ENCODE measurements around the gene ZNF319.
"Not testable (repeated sequence)": the region's sequence is repeated elsewhere in the genome, so short reads cannot be mapped to it uniquely, and the experiment has no call there.

Gene ZNF319

DNA sequence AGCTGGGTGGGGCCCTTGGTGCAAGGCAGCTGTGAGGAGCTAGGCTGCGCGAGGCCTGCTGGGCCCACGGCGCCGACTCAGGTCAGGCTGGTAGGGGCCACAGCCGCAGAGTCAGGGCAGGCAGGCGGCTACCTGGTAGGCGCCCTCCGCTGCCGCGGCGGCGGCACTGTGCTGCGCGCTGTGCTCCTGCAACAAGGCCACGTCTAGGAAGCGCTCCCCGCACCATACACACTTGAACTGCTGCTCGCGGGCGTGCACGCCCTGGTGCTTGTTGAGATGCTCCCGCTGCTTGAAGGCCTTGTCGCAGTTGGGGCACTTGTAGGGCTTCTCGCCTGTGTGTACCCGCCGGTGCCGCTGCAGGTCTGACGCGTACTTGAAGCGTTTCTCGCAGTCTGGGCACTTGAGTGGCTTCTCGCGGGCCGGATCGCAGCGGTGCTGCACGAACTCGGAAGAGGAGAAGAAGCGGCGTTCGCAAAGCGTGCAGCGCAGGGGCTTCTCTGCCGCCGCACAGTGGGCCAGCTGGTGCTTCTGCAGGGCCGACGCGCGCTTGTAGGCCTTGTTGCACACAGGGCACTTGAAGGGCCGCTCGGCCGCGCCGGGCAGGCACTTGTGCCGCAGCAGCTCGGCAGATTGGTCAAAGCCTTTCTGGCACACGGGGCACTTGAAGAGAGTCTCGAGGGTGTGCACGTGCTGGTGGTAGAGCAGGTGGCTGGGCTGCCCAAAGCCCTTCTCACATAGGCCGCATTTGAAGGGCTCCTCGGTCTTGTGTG lies 3.9 kb downstream of the ZNF319 start:
- DNase-seq: no peak

DNA sequence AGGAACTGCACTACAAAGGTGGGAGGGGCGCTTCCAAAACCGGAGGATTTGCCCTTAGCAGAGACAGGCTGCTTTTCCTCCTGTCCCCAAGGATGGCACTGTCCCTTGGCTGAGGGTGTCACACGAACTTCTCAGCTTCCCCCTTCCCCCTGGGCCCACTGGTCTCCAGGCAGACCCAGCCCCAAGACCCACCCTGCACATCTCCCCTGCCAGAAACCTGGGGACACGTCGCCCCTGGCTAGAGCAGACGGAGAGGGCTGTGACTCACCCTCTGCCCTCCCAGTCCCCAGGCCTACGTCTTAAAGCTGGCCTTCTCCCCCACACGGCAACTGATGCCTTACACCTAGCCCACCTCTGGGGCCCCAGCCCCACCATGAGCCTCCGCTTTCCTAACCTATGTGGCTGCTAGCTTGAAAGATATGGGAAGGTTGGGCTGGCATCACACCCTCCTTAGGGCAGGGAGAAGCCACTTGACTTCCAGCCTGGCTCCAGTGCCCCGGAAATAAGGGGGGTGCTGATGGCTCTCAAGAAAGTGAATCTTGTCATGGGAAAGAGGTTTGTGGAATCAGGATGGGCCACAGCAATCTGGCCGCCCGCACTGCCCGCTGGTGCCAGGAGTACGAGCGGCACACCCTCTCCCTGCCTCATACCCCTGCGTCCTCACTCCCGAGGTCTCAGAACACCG lies 4.6 kb downstream of the ZNF319 start:
- no peak for DNase-seq

DNA sequence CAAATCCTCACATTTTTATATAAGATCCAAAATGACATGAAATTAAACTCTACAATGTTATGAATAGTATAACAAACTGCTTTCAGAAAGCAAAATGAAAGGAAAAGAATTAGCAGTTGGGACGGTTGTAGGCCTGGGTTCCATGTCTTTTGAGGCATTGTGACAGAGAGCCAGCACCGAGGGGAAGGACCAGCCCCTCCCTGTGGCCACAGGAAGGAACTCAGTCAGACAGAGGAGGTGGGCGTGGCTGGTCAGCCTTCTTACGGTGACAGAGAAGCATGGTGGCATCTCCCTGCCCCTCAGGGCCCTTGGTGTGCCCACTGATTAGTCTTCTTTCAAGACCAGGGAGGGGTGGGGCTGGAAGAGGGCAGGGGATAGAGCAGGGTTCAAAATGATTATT lies 5.7 kb downstream of the ZNF319 start:
- DNase-seq: no peak

GRCh38 chr16:57994361-57994760 lies 6.1 kb downstream of the ZNF319 start:
- no peak for DNase-seq

DNA sequence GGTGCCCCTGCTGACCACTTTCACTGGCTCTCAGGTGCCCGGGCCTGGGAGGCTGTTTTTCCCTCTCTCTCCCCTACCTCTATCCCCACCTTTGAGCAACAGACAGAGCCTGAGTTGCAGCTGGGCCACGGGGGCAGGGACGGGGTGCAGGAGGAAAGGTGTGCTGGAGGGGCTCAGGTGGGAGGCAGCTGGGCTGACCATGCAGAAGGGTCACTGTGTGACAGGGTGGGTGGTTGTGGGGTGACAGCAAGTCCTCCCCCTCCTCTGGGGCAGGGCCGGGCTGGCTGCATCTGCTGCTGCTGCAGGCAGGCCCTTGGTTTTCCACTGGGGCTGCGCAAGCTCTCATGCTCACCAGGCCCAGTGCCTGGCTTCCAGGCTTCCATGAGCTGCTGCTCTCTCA lies 6.6 kb downstream of the ZNF319 start:
- DNase-seq: no peak

DNA sequence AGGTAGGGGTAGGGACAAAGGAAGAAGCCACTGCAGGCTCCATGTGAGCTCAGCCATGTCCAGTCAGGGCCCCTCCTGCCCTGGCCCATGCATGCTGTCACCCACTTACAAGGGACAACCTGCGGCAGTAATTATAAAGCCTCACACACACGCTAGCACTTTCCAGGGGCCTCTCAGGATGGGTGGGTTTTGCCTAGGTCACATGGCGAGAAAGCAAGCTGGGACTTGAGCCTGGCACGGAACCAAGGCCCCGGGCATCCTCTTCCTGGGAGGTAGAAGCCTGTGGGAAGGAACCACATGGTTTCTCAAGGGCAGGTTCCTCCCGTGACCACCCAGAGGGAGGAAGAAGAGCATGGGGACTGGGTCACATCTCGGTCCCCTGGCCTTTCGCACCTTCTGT lies 7.0 kb downstream of the ZNF319 start:
- DNase-seq: no peak

DNA sequence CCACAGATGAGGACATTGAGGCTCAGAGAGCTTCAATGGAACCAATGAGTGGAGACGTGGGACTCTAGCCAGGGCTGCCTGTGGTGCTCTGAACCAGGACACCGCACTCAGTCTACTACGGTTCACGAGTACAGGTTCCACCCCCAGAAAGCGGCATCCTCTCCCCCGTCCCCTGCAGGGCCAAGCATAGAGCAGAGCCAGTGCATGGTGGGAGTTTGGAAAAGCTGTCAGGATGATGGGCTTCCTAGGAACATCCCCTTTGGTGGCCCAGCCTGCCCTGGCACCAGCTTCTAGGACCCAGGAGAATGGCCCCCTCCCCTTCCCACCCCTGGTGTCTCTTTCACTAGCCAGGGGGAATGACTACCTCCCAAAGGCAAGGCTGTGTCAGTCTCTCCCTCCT lies 8.4 kb downstream of the ZNF319 start:
- no peak for DNase-seq

- DNase-seq: no peak
These were observed 8.9 kb downstream of the ZNF319 start for GRCh38 chr16:57991551-57992059.

DNA sequence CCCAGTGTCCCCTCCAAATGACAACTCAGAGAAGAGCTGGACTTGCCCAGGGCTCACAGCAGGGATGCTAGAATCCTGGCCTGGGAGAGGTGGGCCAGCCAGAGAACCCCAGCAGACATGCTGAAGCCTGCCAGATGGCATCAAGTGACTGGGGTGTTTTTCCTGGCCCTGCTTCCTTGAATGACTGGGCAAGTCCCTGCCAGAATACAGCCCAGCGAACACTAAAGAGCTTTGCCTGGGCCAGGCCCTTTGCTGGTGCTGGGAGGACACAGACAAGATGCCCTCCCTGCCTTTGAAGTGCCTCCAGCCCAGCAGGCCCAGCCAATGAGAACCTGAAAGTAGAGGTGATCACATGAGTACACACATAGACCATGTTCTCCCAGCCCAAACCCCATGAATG lies 11.5 kb downstream of the ZNF319 start:
- no peak for DNase-seq

DNA sequence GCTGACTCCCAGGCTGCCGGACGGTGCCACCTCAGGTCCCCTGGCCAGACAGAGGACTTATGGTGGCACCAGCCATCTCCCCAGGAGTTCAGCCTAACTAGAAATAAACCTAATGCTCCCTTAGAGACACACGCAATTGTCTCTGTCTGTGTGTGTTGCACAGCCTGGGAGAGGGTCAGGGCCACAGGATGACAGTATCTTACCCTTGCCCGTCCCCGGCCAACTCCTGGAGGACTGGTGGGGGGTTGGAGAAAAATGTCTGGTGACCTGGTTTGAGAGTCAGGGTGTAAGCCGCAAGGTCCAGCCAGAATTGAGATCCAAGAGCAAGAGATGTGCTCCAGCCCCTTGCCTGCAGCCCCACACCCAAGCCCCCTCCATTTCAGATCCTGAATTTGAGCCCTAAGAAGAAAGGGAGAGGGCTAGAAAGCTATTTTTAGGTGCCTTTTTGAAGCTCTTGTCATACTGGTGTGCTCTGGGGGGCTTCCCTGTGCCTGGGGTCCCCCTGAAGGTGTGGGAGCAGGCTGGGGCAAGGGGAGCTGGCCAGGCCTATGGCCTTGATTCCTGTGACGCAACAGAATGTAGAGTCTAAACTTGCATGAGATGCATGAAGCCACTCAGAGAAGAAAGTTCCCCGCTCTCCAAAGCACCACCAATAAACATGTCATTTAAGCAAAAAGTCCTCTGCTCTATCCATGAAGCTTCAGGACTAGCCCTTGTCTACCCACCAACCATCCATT lies 12.9 kb downstream of the ZNF319 start:
- no peak for DNase-seq

GRCh38 chr16:57986196-57986595 lies 14.3 kb downstream of the ZNF319 start:
- no peak for DNase-seq

GRCh38 chr16:57985204-57986181 lies 15.0 kb downstream of the ZNF319 start:
- DNase-seq: no peak

DNA sequence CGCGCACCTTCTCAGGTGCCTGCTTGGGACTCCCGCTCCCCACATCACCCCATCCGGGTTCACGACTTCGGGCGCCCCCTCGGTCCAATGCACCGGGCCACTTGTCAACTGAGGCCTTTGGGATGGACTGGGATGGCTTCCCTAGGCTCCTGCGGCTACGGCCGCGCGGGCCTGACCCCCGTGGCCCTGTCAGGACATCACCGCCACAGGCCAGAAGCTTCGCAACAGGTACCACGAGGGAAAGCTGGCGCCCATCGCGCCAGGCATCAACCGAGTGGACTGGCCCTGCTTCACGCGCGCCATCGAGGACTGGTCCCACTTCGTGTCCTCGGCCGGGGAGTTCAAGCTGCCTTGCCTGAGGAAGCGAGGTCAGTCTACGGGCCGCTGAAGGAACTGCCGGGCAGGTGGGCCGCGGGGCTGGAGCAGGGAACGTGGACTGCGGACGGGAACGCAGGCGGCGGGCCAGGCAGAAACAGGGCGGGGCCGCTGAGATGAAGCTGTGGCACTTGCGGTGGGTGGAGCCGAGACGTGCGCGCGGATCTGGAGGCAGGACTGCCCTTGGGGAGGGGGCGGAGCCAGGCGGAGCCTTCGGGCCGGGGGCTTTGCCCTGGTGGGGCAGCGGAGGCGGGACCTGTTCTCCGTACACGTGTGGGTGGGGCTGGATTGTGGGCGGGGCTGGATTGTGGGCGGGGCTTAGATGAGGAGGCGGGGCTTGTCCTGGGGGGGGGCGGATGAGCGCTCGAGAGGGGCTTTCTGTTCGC lies 15.8 kb downstream of the ZNF319 start:
- peak; percentile 74 for DNase-seq

- no peak for DNase-seq
These were observed 18.1 kb downstream of the ZNF319 start for GRCh38 chr16:57982385-57982784.

GRCh38 chr16:57981636-57982035 lies 18.8 kb downstream of the ZNF319 start:
- DNase-seq: no peak

DNA sequence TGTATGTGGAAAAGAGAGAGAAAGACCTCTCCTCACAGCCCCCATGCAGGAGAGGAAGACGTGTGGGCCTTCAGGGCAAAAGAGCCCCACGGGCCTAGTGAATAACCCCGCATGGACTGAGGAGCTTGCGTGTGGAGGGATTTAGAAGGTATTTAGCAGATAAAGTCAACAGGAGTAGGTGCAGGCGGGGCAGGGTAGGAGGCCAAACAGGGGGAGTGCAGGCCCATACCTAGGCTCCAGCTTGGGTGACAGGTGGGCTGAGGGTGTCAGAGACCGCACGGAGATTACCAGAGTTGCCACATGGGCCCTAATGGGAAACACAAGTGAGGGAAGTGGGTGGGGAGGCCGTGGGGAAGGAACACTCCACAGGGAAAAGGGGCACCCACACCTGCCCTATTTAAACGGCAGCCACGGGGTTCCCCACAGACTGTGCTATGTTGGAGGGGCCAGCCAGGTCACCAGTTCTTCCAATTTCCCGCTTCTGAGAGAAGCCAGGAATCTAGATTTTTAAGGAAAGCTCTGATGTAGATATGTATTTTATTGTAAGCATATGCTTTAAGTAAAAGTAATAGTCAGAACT lies 21.4 kb downstream of the ZNF319 start:
- no peak for DNase-seq

DNA sequence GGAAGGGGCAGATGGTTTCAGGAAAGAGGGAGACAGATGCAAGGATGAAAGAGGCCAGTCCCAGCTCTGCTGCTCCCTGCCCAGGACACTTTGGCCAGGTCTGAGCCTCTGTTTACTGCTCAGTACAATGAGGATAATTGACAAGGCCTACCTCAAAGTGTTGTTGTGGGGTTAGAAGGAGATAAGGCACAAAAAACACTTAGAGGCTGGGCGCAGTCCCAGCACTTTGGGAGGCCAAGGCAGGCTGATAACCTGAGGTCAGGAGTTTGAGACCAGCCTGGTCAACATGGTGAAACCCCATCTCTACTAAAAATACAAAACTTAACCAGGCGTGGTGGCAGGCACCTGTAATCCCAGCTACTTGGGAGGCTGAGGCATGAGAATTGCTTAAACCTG lies 22.4 kb downstream of the ZNF319 start:
- not testable (repeated sequence) for DNase-seq

GRCh38 chr16:57977418-57978069 lies 22.9 kb downstream of the ZNF319 start:
- no peak for DNase-seq

GRCh38 chr16:57976331-57976796 lies 24.1 kb downstream of the ZNF319 start:
- no peak for DNase-seq

GRCh38 chr16:57972306-57972705 lies 28.2 kb downstream of the ZNF319 start:
- DNase-seq: no peak

- no peak for DNase-seq
These were observed 28.6 kb downstream of the ZNF319 start for GRCh38 chr16:57971848-57972247.
